Transverse colon (tissue), 3 donors: ENCODE results near the gene CAVIN2.

Experiments
- CTCF ChIP-seq, 5 experiments: fragments of 200-600 bp in 3 of 5; fragments of 450-650 bp in 2 of 5; sonication (generic) in 3 of 5; IDR thresholded peaks; 1 replicate in 2 of 5; 2 replicates in 3 of 5; pipeline ENCODE4 v1.5.1; 2016 to 2017; ENCODE audit warnings: antibody characterized with exemption in 5 of 5, inconsistent platforms in 3 of 5, mild to moderate bottlenecking in 2 of 5, moderate library complexity in 1 of 5
- EP300 ChIP-seq: sonication (generic); formaldehyde crosslinking; IDR thresholded peaks from one replicate; pipeline ENCODE4 v1.6.1; 2017; ENCODE audit warnings: antibody characterized with exemption, low read depth
- POLR2A ChIP-seq: fragments of 450-650 bp; IDR thresholded peaks from one replicate; pipeline ENCODE4 v1.6.1; 2016; ENCODE audit warnings: antibody characterized with exemption, mild to moderate bottlenecking, moderate library complexity

- TF ChIP-seq CTCF (IDR thresholded peaks at IDR 0.05): no peak
- no peak for TF ChIP-seq EP300
- no peak for TF ChIP-seq POLR2A
These were observed 876 bp upstream of the CAVIN2 start for GRCh38 chr2:191847764-191848163.
